ENCODE data around the gene IQGAP1.

The IQGAP1 gene

GRCh38 chr15:90535254-90535653, 147.2 kb downstream of the IQGAP1 start:
- DNase-seq: no peak

- no peak for DNase-seq
These were observed 151.7 kb downstream of the IQGAP1 start for GRCh38 chr15:90539789-90540188.

- DNase-seq: no peak
These were observed 152.7 kb downstream of the IQGAP1 start for GRCh38 chr15:90540768-90541167.

GRCh38 chr15:90545095-90545494, 157.1 kb downstream of the IQGAP1 start:
- DNase-seq: no peak

- DNase-seq: no peak
These were observed 159.5 kb downstream of the IQGAP1 start for GRCh38 chr15:90547540-90547939.

- DNase-seq: no peak
These were observed 162.9 kb downstream of the IQGAP1 start for GRCh38 chr15:90550919-90551318.

Measured in GOT3 (cell line).